Stimulated activated naive B cell treated with anti-CD40 and anti-IgM and Interleukin-4, amounts not matched to agents 10 μg/mL and 1 μg/mL and 100 μg/mL, for 72 hours (primary cell): ENCODE measurements around the gene KRTAP10-2.

ENCODE experiments used
- ATAC-seq, 2 donors: fragments of 150-1000 bp; cut with Tn5 transposase; replicated peaks; 2 replicates each; pipeline ENCODE4 v1.10.0; 2021; ENCODE audit warnings: moderate library complexity in 1 of 2
- DNase-seq: peaks from one replicate; pipeline ENCODE4 v3.0.0; 2021
- H3K27ac Mint-ChIP-seq: one replicate; pipeline ENCODE4 v1.8.0; 2022; ENCODE audit warnings: mild to moderate bottlenecking, mixed read lengths
- H3K27me3 Mint-ChIP-seq, 2 donors: one replicate each; pipeline ENCODE4 v1.8.0; 2022; ENCODE audit warnings: mixed read lengths in 2 of 2
- H3K36me3 Mint-ChIP-seq, 2 donors: one replicate each; pipeline ENCODE4 v1.8.0; 2022; ENCODE audit warnings: mixed read lengths in 2 of 2, mild to moderate bottlenecking in 1 of 2
- H3K4me1 Mint-ChIP-seq, 2 donors: one replicate each; pipeline ENCODE4 v1.8.0; 2022; ENCODE audit warnings: mixed read lengths in 2 of 2, mild to moderate bottlenecking in 1 of 2
- H3K4me3 Mint-ChIP-seq, 2 donors: one replicate each; pipeline ENCODE4 v1.8.0; 2022; ENCODE audit warnings: mild to moderate bottlenecking in 2 of 2, mixed read lengths in 2 of 2, moderate library complexity in 1 of 2
- H3K9me3 Mint-ChIP-seq, 2 donors: one replicate each; pipeline ENCODE4 v1.8.0; 2022; ENCODE audit warnings: mixed read lengths in 2 of 2, mild to moderate bottlenecking in 1 of 2

The KRTAP10-2 gene

DNA sequence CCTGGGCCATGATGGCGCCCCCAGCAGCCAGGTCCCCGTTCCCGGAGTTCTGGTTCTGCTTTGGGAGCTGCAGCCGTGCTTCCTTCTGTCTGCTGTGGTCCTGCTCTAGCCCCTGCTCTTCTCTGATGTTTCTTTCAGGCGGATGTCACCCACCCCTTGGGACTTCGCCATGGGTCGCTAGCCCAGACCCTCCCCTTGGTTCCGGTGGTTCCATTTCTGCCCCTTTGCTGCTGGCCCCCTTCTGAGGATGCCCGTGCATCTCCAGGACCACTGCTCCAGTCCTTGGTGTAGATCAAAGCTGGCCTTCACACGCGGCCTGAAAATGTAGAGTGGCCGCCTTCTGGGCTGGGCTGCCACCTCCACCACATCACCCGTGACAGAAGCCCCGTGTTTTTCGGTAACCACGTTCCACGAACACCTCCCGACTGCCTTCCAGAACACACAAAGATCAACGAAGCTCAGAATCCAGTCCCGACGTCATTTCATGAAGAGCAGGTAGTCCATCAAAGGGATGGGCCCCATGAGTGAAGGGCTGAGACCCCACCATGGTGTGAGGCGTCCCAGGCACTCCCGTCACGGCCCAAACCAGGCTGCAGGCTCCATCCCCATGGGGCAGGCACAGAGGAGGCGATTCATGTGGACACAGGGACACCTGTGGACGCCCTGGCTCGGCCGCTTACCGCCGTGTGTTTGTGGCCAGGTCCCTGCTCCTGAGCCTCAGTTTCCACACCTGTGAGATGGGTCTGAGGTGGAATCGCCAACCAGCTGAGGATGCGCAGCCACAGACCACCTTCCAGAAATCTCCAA is 35.7 kb downstream of the KRTAP10-2 start:
- Mint-ChIP-seq H3K27ac (no peak overlapping the region), H3K9me3 (peaks cover 0 to 5% of the 10 kb centered on the region in 2 donors), H3K4me1 (peaks cover under 1% of the 10 kb centered on the region in 2 donors), H3K27me3 (peaks cover 0 to 13% of the 10 kb centered on the region in 2 donors), H3K36me3 (no peaks in the 10 kb centered on the region), H3K4me3 (no peak overlapping the region)
- DNase-seq (no peak), ATAC-seq (no peak)

DNA sequence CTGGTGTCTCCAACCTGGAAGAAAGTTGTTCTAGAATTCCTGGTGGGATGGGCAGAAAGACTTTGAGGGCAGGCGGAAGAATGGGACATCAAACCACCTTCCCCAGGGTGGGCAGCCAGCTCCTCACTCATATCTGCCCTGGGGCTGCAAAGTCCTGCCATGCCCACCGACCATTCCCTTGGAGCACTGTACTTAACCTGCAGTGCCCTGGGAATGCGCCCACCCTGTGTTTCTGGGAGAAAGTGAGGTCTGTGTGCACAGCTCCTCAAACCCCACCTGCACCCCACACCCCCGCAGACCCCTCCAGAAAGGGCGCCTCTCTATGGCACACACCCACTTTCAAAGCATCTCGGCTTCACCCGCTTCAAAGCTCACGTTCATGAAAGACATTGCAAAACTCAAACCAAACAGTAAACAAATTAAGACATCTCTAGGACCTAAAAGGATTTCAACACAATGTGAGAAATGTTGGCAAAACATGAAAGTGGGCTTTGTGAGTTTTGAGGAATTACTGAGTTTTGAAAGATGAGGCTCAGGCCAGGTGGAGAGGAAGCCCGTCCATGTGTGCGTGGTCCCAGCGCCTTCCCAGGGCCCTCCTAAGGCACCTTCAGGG is 36.5 kb downstream of the KRTAP10-2 start:
- H3K4me3 Mint-ChIP-seq, result no peak overlapping the region
- H3K27me3 Mint-ChIP-seq, result peaks cover 0 to 15% of the 10 kb centered on the region in 2 donors
- H3K4me1 Mint-ChIP-seq, result peaks cover 3 to 8% of the 10 kb centered on the region in 2 donors
- H3K9me3 Mint-ChIP-seq, result peaks cover 0 to 5% of the 10 kb centered on the region in 2 donors
- H3K36me3 Mint-ChIP-seq, result no peaks in the 10 kb centered on the region
- DNase-seq, result no peak
- H3K27ac Mint-ChIP-seq, result no peak overlapping the region
- ATAC-seq, result no peak

DNA sequence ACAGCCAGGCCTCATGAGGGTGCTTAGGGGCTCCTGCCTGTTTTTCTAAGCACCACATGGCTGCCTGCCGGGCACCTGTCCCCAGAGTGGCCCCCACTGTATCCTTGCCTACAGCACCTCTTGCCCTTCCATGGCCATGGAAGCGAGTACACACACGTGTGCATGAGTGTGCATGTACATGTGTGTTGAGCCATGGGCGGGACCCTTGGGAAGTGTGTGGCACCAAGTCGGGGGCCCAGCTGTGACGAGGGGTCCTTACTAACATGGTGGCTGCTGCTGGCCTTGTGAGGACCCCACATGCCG is 37.1 kb downstream of the KRTAP10-2 start:
- Mint-ChIP-seq H3K27me3 (peaks cover 0 to 21% of the 10 kb centered on the region in 2 donors), H3K9me3 (peaks cover 0 to 5% of the 10 kb centered on the region in 2 donors), H3K4me1 (peaks cover 6 to 10% of the 10 kb centered on the region in 2 donors), H3K27ac (no peak overlapping the region), H3K36me3 (no peaks in the 10 kb centered on the region), H3K4me3 (no peak overlapping the region)
- ATAC-seq, result no peak
- no peak for DNase-seq

- Mint-ChIP-seq H3K4me3 (no peak overlapping the region), H3K4me1 (peaks cover 6 to 10% of the 10 kb centered on the region in 2 donors), H3K36me3 (no peaks in the 10 kb centered on the region), H3K27me3 (peaks cover 0 to 21% of the 10 kb centered on the region in 2 donors), H3K9me3 (peaks cover 0 to 5% of the 10 kb centered on the region in 2 donors), H3K27ac (no peak overlapping the region)
- ATAC-seq (no peak), DNase-seq (no peak)
These were observed 37.7 kb downstream of the KRTAP10-2 start for GRCh38 chr21:44513389-44514217.

- peaks cover 0 to 2% of the 10 kb centered on the region in 2 donors for H3K9me3 Mint-ChIP-seq
- H3K27me3 Mint-ChIP-seq, result peaks cover 0 to 21% of the 10 kb centered on the region in 2 donors
- DNase-seq (no peak), ATAC-seq (no peak)
- no peak overlapping the region for H3K27ac Mint-ChIP-seq
- no peak overlapping the region for H3K4me3 Mint-ChIP-seq
- no peaks in the 10 kb centered on the region for H3K36me3 Mint-ChIP-seq
- H3K4me1 Mint-ChIP-seq, result peaks cover 6 to 10% of the 10 kb centered on the region in 2 donors
These were observed 38.6 kb downstream of the KRTAP10-2 start for GRCh38 chr21:44512496-44513388.

DNA sequence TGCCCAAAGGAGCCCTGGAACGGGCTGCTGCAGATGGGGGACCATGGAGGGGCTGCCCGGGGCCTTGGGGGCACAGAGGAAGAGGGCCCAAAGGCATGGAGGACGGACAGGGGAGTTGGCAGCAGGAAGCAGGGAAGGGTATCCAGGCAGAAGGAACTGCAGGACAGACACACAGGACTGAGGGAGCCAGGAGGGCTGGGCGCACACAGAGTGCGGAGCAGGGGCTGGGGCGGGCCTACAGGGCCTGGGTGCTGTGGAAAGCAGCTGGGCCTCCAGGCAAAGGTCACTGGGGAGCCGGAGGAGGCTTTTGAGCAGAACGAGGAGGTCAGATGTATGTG is 39.4 kb downstream of the KRTAP10-2 start:
- H3K36me3 Mint-ChIP-seq, result no peaks in the 10 kb centered on the region
- DNase-seq (no peak), ATAC-seq (no peak)
- H3K4me3 Mint-ChIP-seq, result no peak overlapping the region
- H3K9me3 Mint-ChIP-seq, result no peaks in the 10 kb centered on the region
- H3K27me3 Mint-ChIP-seq, result peaks cover 0 to 21% of the 10 kb centered on the region in 2 donors
- peaks cover 6 to 10% of the 10 kb centered on the region in 2 donors for H3K4me1 Mint-ChIP-seq
- H3K27ac Mint-ChIP-seq, result no peak overlapping the region

- Mint-ChIP-seq H3K36me3 (no peaks in the 10 kb centered on the region), H3K27me3 (peaks cover 0 to 21% of the 10 kb centered on the region in 2 donors), H3K4me1 (peaks cover 6 to 10% of the 10 kb centered on the region in 2 donors), H3K9me3 (no peaks in the 10 kb centered on the region), H3K27ac (no peak overlapping the region), H3K4me3 (no peak overlapping the region)
- no peak for ATAC-seq
- DNase-seq, result no peak
These were observed 39.9 kb downstream of the KRTAP10-2 start for GRCh38 chr21:44511219-44511937.

- Mint-ChIP-seq H3K27me3 (peaks cover 0 to 21% of the 10 kb centered on the region in 2 donors), H3K4me3 (peak overlapping the region; percentile 25 to 39), H3K4me1 (peaks cover 6 to 10% of the 10 kb centered on the region in 2 donors), H3K9me3 (no peaks in the 10 kb centered on the region), H3K27ac (no peak overlapping the region), H3K36me3 (no peaks in the 10 kb centered on the region)
- ATAC-seq (peak; percentile 87 to 90), DNase-seq (peak; percentile 47)
These were observed 40.6 kb downstream of the KRTAP10-2 start for GRCh38 chr21:44510508-44511218.

GRCh38 chr21:44510109-44510507 is 41.2 kb downstream of the KRTAP10-2 start:
- H3K36me3 Mint-ChIP-seq, result no peaks in the 10 kb centered on the region
- peak overlapping the region; percentile 25 to 39 for H3K4me3 Mint-ChIP-seq
- ATAC-seq, result no peak

DNA sequence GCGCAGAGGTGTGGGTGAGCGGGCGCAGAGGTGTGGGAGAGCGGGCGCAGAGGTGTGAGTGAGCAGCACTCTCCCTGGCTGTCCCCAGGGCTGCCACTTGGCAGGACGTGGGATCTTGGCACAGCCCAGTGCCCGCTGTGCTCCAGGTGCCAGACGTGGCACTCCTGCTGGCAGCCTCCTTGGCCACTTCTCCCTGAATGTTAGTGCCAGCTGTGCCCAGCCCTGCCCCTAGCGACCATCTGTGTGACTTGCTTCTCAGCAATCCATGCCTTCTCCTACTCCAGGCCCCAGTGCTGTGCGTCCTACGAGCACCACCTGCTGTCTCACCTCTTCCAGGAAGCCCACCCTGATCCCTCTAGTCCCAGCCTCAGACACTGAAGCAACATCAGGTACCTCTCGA is 41.8 kb downstream of the KRTAP10-2 start:
- DNase-seq (no peak), ATAC-seq (no peak)
- H3K4me3 Mint-ChIP-seq, result no peak overlapping the region
- H3K36me3 Mint-ChIP-seq, result no peaks in the 10 kb centered on the region
- H3K27ac Mint-ChIP-seq, result no peak overlapping the region
- peaks cover 0 to 21% of the 10 kb centered on the region in 2 donors for H3K27me3 Mint-ChIP-seq
- no peaks in the 10 kb centered on the region for H3K9me3 Mint-ChIP-seq
- H3K4me1 Mint-ChIP-seq, result peaks cover 6 to 10% of the 10 kb centered on the region in 2 donors

More at GRCh38 chr21:44510109-44510507, 41.2 kb downstream of the KRTAP10-2 start:
- peaks cover 6 to 10% of the 10 kb centered on the region in 2 donors for H3K4me1 Mint-ChIP-seq
- no peak overlapping the region for H3K27ac Mint-ChIP-seq
- peaks cover 0 to 21% of the 10 kb centered on the region in 2 donors for H3K27me3 Mint-ChIP-seq
- no peaks in the 10 kb centered on the region for H3K9me3 Mint-ChIP-seq
- DNase-seq, result no peak

DNA sequence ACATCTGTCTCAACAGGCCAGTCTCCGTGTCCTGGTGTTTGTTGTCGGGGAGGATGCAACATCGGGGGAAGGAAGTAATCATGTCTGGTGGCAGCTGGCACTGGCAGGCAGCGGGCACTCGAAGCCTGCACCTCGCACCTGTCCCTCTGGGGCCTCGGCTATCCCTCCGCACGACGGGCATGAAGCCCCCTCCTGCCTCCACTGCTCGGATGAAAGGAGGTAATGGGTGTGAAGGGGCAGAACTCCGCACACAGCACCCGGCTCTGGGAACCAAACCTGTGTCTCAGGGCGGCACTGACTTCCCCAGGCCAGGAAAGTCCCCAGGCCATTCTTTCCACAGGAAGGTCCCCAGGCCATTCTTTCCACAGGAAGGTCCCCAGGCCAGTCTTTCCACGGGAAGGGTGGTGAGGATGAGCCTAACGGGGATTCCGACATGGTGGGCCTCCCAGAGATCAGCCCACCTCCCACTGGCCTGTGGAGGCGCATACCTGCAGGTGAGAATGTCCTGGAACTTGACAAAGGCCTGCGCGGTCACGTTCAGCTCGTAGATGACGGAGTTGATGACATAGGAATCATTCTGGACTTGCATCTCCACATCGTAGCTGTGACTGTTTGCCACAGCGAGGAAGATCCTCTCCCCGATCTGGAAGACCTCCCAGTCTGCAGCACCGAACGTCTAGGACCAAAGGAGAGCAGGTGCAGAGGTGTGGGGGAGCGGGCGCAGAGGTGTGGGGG is 42.4 kb downstream of the KRTAP10-2 start:
- Mint-ChIP-seq H3K9me3 (peaks cover 0 to 2% of the 10 kb centered on the region in 2 donors), H3K4me3 (no peak overlapping the region), H3K27ac (no peak overlapping the region), H3K36me3 (no peaks in the 10 kb centered on the region), H3K27me3 (peaks cover 0 to 21% of the 10 kb centered on the region in 2 donors), H3K4me1 (peaks cover 10 to 16% of the 10 kb centered on the region in 2 donors)
- DNase-seq (no peak), ATAC-seq (no peak)

- no peak for DNase-seq
- H3K27me3 Mint-ChIP-seq, result peaks cover 0 to 21% of the 10 kb centered on the region in 2 donors
- peaks cover 11 to 21% of the 10 kb centered on the region in 2 donors for H3K4me1 Mint-ChIP-seq
- no peak for ATAC-seq
- H3K27ac Mint-ChIP-seq, result no peak overlapping the region
- no peak overlapping the region for H3K4me3 Mint-ChIP-seq
- H3K9me3 Mint-ChIP-seq, result peaks cover 0 to 2% of the 10 kb centered on the region in 2 donors
- no peaks in the 10 kb centered on the region for H3K36me3 Mint-ChIP-seq
These were observed 42.9 kb downstream of the KRTAP10-2 start for GRCh38 chr21:44508426-44508710.
